Measurements from ENCODE around the gene LHFPL3.

DNA sequence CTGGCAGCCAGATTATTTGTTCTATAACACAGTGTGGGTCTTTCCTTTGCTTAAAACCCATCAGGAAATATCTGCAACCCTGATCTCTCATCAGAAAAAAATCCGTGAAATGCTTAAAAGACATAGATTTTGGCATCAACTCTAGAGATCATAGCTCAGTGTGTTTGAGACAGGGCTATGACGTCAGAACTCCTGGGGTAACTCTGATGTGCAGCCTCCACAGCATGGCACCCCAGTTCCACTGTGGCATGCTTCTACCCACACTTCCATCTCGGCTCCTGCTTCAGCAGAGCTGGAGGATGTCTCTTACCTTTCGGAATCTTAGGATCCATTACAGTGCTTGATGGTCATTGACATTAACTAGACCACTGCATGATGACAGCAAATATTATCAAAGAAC lies 205.7 kb downstream of the LHFPL3 start:
- TF ChIP-seq EZH2 (IDR thresholded peaks at IDR 0.05; ENCODE audit: borderline replicate concordance, low read depth, low read length, poor library complexity, severe bottlenecking), result no peak
- TF ChIP-seq, protein P1, sequence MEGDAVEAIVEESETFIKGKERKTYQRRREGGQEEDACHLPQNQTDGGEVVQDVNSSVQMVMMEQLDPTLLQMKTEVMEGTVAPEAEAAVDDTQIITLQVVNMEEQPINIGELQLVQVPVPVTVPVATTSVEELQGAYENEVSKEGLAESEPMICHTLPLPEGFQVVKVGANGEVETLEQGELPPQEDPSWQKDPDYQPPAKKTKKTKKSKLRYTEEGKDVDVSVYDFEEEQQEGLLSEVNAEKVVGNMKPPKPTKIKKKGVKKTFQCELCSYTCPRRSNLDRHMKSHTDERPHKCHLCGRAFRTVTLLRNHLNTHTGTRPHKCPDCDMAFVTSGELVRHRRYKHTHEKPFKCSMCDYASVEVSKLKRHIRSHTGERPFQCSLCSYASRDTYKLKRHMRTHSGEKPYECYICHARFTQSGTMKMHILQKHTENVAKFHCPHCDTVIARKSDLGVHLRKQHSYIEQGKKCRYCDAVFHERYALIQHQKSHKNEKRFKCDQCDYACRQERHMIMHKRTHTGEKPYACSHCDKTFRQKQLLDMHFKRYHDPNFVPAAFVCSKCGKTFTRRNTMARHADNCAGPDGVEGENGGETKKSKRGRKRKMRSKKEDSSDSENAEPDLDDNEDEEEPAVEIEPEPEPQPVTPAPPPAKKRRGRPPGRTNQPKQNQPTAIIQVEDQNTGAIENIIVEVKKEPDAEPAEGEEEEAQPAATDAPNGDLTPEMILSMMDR (conservative IDR thresholded peaks at IDR 0.05; ENCODE audit: low read depth, low read length), result no peak

All from A673 (cell line).